Testis (tissue), 3 donors: ENCODE results near the gene HPSE2. TPM values are rescaled to one million over a fixed set of nuclear protein-coding genes. Genes with fewer than 3 reads are reported as not detected.

Experiments used
- DNase-seq: peaks from one replicate; pipeline ENCODE4 v3.0.0-alpha.2; 2019
- H3K27ac ChIP-seq, 2 donors: fragments of 200-600 bp; sonication (generic); one replicate each; pipeline ENCODE4 v1.5.1; 2019
- H3K27me3 ChIP-seq: fragments of 200-600 bp; sonication (generic); one replicate; pipeline ENCODE4 v1.5.1; 2019
- H3K36me3 ChIP-seq: fragments of 200-600 bp; sonication (generic); one replicate; pipeline ENCODE4 v1.5.1; 2017; ENCODE audit warnings: low read depth; ENCODE audit errors: missing control alignments
- H3K4me1 ChIP-seq: fragments of 200-600 bp; sonication (generic); one replicate; pipeline ENCODE4 v1.5.1; 2019
- H3K4me3 ChIP-seq, 2 donors: fragments of 200-600 bp; sonication (generic); one replicate each; pipeline ENCODE4 v1.5.1; 2017 to 2019
- H3K9me3 ChIP-seq: fragments of 200-600 bp; sonication (generic); one replicate; pipeline ENCODE4 v1.5.1; 2017
- CTCF ChIP-seq, 3 experiments: fragments of 450-650 bp in 2 of 3; fragments of 200-600 bp in 1 of 3; sonication (generic) in 1 of 3; IDR thresholded peaks; one replicate each; pipeline ENCODE4 v1.5.1; 2016 to 2019; ENCODE audit warnings: antibody characterized with exemption in 3 of 3, mild to moderate bottlenecking in 2 of 3, moderate library complexity in 1 of 3
- POLR2A ChIP-seq: fragments of 450-650 bp; IDR thresholded peaks from one replicate; pipeline ENCODE4 v1.6.1; 2017; ENCODE audit warnings: antibody characterized with exemption, mild to moderate bottlenecking, moderate library complexity
- WGBS, 2 donors: methylation state at CpG; one replicate each; pipeline ENCODE4 v1.1.5; 2018; 5-methylcytosine and 5-hydroxymethylcytosine counted together
- intact Hi-C: fragments of 100-400 bp; cut with DNase I; formaldehyde crosslinking; loops from one replicate; pipeline ENCODE4 v1.15.1; 2023; ENCODE audit warnings: low total_unique reads
- polyA plus RNA-seq: library from polyadenylated mRNA; stranded (reverse); fragments of 350-450 nt; fragmentation: Illumina TruSeq; extraction: RNeasy Lipid Tissue Mini Kit (QIAGEN cat#74804); gene quantifications from one replicate; pipeline ENCODE4 v1.2.3, GENCODE V29; 2014; ENCODE audit warnings: low read depth, low replicate concordance; ENCODE audit not compliant: insufficient read depth
- total RNA-seq, 2 donors: library from RNA; depleted of rRNA; stranded (reverse); fragments of >200 nt; gene quantifications; one replicate each; pipeline ENCODE4 v1.2.3, GENCODE V29; 2016

Gene HPSE2
- total and polyA plus RNA-seq, 3 donors from 2014 or later: 1.7 to 4.1 (median 2.5) TPM

GRCh38 chr10:98456043-98456570 is 779.5 kb downstream of the HPSE2 start:
- H3K4me3 ChIP-seq: no peak overlapping the region
- peaks cover 20% of the 10 kb centered on the region for H3K4me1 ChIP-seq
- H3K27me3 ChIP-seq: no peaks in the 10 kb centered on the region
- H3K27ac ChIP-seq: peak overlapping the region in 1 of 2 donors; percentile 20
- TF ChIP-seq POLR2A (no peak), CTCF (IDR thresholded peaks at IDR 0.05) (no peak)
- intact Hi-C loops: no loop called here
- H3K36me3 ChIP-seq: no peaks in the 10 kb centered on the region
- no peak for DNase-seq
- no peaks in the 10 kb centered on the region for H3K9me3 ChIP-seq
- 83% methylated on average over 4 of the region's 4 CpGs for WGBS, 2 donors

- WGBS, 2 donors: 56 to 61% methylated on average over 2 of the region's 2 CpGs
- TF ChIP-seq POLR2A (no peak), CTCF (IDR thresholded peaks at IDR 0.05) (no peak)
- intact Hi-C loops: no loop called here
- DNase-seq: no peak
- H3K4me1 ChIP-seq: peaks cover 14% of the 10 kb centered on the region
- H3K4me3 ChIP-seq: no peak overlapping the region
- no peaks in the 10 kb centered on the region for H3K9me3 ChIP-seq
- H3K27ac ChIP-seq: no peak overlapping the region
- no peaks in the 10 kb centered on the region for H3K36me3 ChIP-seq
- H3K27me3 ChIP-seq: no peaks in the 10 kb centered on the region
Observed at GRCh38 chr10:98453729-98454128, 781.9 kb downstream of the HPSE2 start.

- TF ChIP-seq CTCF (IDR thresholded peaks at IDR 0.05) (no peak), POLR2A (no peak)
- 65 to 72% methylated on average over 1 of the region's 1 CpG for WGBS, 2 donors
- H3K4me3 ChIP-seq: no peak overlapping the region
- H3K36me3 ChIP-seq: no peaks in the 10 kb centered on the region
- no peak for DNase-seq
- no peak overlapping the region for H3K27ac ChIP-seq
- H3K4me1 ChIP-seq: peaks cover 2% of the 10 kb centered on the region
- no peaks in the 10 kb centered on the region for H3K9me3 ChIP-seq
- H3K27me3 ChIP-seq: no peaks in the 10 kb centered on the region
- intact Hi-C loops: no loop called here
Observed at GRCh38 chr10:98450618-98451017, 785.0 kb downstream of the HPSE2 start.

- Histone ChIP-seq H3K9me3 (no peaks in the 10 kb centered on the region), H3K4me3 (no peak overlapping the region), H3K27ac (no peak overlapping the region), H3K4me1 (no peaks in the 10 kb centered on the region), H3K27me3 (no peaks in the 10 kb centered on the region), H3K36me3 (no peaks in the 10 kb centered on the region)
- DNase-seq: no peak
- intact Hi-C loops: no loop called here
- TF ChIP-seq POLR2A (no peak), CTCF (IDR thresholded peaks at IDR 0.05) (no peak)
Observed at GRCh38 chr10:98449287-98449686, 786.4 kb downstream of the HPSE2 start.

GRCh38 chr10:98446661-98447221 is 788.9 kb downstream of the HPSE2 start, which contains the start of gene HPS1:
Gene HPS1 (minus strand): TSS chr10:98446935. CDS start chr10:98443240, 3,695 bp downstream.
- Histone ChIP-seq H3K9me3 (no peaks in the 10 kb centered on the region), H3K4me1 (no peaks in the 10 kb centered on the region), H3K4me3 (peak within 1 kb of the TSS; percentile 93), H3K27me3 (no peaks in the 10 kb centered on the region), H3K36me3 (no peaks in the 10 kb centered on the region), H3K27ac (peak within 1 kb of the TSS; percentile 85 to 92)
- 2 to 24% methylated on average over 3 to 26 of the region's 47 CpGs for WGBS, 2 donors
- peak; percentile 81 for DNase-seq
- intact Hi-C loops: no loop called here
- no peak for TF ChIP-seq POLR2A
- TF ChIP-seq CTCF (IDR thresholded peaks at IDR 0.05): no peak
